GM21390 (cell line): Measurements from ENCODE around the gene SVOP.

Experiments
- ATAC-seq: cut with Tn5 transposase; IDR thresholded peaks from one replicate; pipeline ENCODE4 v1.9.1; 2021; ENCODE audit not compliant: unreplicated experiment

The SVOP gene

GRCh38 chr12:108858311-108859074 is 162.4 kb downstream of the SVOP start:
- ATAC-seq, result no peak
